ENCODE data around the gene CST8. TPM values are rescaled to one million over a fixed set of nuclear protein-coding genes. Genes with fewer than 3 reads are reported as not detected.

Gene CST8
- total RNA-seq, 2 experiments from 2014 or later = not detected

- H3K27me3 Mint-ChIP-seq = no peaks in the 10 kb centered on the region
- peaks cover 14% of the 10 kb centered on the region for H3K4me1 Mint-ChIP-seq (ENCODE audit: low read depth)
- DNase-seq (no peak), ATAC-seq (ENCODE audit: poor library complexity) (no peak)
- no peak overlapping the region for H3K4me3 Mint-ChIP-seq
- no peaks in the 10 kb centered on the region for H3K9me3 Mint-ChIP-seq
- no peak overlapping the region for H3K27ac Mint-ChIP-seq
- H3K4me1 ChIP-seq (ENCODE audit: insufficient read depth, low read length) = peaks cover 13% of the 10 kb centered on the region
- no peak overlapping the region for H3K4me3 ChIP-seq (ENCODE audit: low read length)
- no peak overlapping the region for H3K27ac ChIP-seq (ENCODE audit: low read depth in 1 of 2, low read length in 2 of 2)
- no peaks in the 10 kb centered on the region for H3K27me3 ChIP-seq (ENCODE audit: control insufficient read depth in 1 of 2, insufficient read depth in 2 of 2, low read length in 2 of 2)
- no peaks in the 10 kb centered on the region for H3K36me3 Mint-ChIP-seq (ENCODE audit: low read depth)
- H3K36me3 ChIP-seq (ENCODE audit: insufficient read depth, low read length) = no peaks in the 10 kb centered on the region
- intact Hi-C loops (cut with DNase I, micrococcal nuclease) = no loop called here
- no peak for TF ChIP-seq CTCF (IDR thresholded peaks at IDR 0.05)
- H3K9me3 ChIP-seq (ENCODE audit: control insufficient read depth in 1 of 2, insufficient read depth in 1 of 2, low read length in 2 of 2) = peaks cover 0 to 3% of the 10 kb centered on the region in 2 experiments
- POLR2A ChIA-PET = no interaction called here
- CTCF ChIA-PET = no interaction called here
Observed at GRCh38 chr20:23454816-23455215, 36.1 kb upstream of the CST8 start.

GRCh38 chr20:23455639-23456038 is 35.3 kb upstream of the CST8 start:
- no peaks in the 10 kb centered on the region for H3K27me3 ChIP-seq (ENCODE audit: control insufficient read depth in 1 of 2, insufficient read depth in 2 of 2, low read length in 2 of 2)
- POLR2A ChIA-PET = no interaction called here
- Mint-ChIP-seq H3K27ac (no peak overlapping the region), H3K4me3 (no peak overlapping the region), H3K36me3 (ENCODE audit: low read depth) (no peaks in the 10 kb centered on the region), H3K27me3 (no peaks in the 10 kb centered on the region), H3K4me1 (ENCODE audit: low read depth) (peaks cover 14% of the 10 kb centered on the region), H3K9me3 (no peaks in the 10 kb centered on the region)
- DNase-seq = peak in 1 of 14 experiments; percentile 42
- peaks cover 13% of the 10 kb centered on the region for H3K4me1 ChIP-seq (ENCODE audit: insufficient read depth, low read length)
- peaks cover 0 to 3% of the 10 kb centered on the region in 2 experiments for H3K9me3 ChIP-seq (ENCODE audit: control insufficient read depth in 1 of 2, insufficient read depth in 1 of 2, low read length in 2 of 2)
- no peak for TF ChIP-seq CTCF (IDR thresholded peaks at IDR 0.05)
- intact Hi-C loops (cut with DNase I, micrococcal nuclease) = no loop called here
- no peak for ATAC-seq (ENCODE audit: poor library complexity)
- CTCF ChIA-PET = no interaction called here
- no peaks in the 10 kb centered on the region for H3K36me3 ChIP-seq (ENCODE audit: insufficient read depth, low read length)
- H3K4me3 ChIP-seq (ENCODE audit: low read length) = no peak overlapping the region
- no peak overlapping the region for H3K27ac ChIP-seq (ENCODE audit: low read depth in 1 of 2, low read length in 2 of 2)

GRCh38 chr20:23456409-23456808 is 34.5 kb upstream of the CST8 start:
- peaks cover 13% of the 10 kb centered on the region for H3K4me1 ChIP-seq (ENCODE audit: insufficient read depth, low read length)
- no peak overlapping the region for H3K27ac Mint-ChIP-seq
- H3K27ac ChIP-seq (ENCODE audit: low read depth in 1 of 2, low read length in 2 of 2) = peak overlapping the region in 1 of 2 donors; percentile 22
- no peak overlapping the region for H3K4me3 ChIP-seq (ENCODE audit: low read length)
- CTCF ChIA-PET = no interaction called here
- no peaks in the 10 kb centered on the region for H3K9me3 ChIP-seq (ENCODE audit: control insufficient read depth in 1 of 2, insufficient read depth in 1 of 2, low read length in 2 of 2)
- no peak for ATAC-seq (ENCODE audit: poor library complexity)
- H3K4me1 Mint-ChIP-seq (ENCODE audit: low read depth) = peaks cover 14% of the 10 kb centered on the region
- H3K36me3 ChIP-seq (ENCODE audit: insufficient read depth, low read length) = no peaks in the 10 kb centered on the region
- H3K27me3 ChIP-seq (ENCODE audit: control insufficient read depth in 1 of 2, insufficient read depth in 2 of 2, low read length in 2 of 2) = no peaks in the 10 kb centered on the region
- H3K36me3 Mint-ChIP-seq (ENCODE audit: low read depth) = no peaks in the 10 kb centered on the region
- H3K9me3 Mint-ChIP-seq = no peaks in the 10 kb centered on the region
- H3K27me3 Mint-ChIP-seq = no peaks in the 10 kb centered on the region
- no peak for TF ChIP-seq CTCF (IDR thresholded peaks at IDR 0.05)
- peak in 1 of 14 experiments; percentile 68 for DNase-seq
- POLR2A ChIA-PET = no interaction called here
- intact Hi-C loops (cut with DNase I, micrococcal nuclease) = no loop called here
- H3K4me3 Mint-ChIP-seq = peak overlapping the region; percentile 30
